RWPE1 (cell line): ENCODE data around the gene VGLL4.
"Not testable (repeated sequence)": the region's sequence is repeated elsewhere in the genome, so short reads cannot be mapped to it uniquely, and the experiment has no call there.

Source experiments
- CTCF ChIA-PET: fragments of 350-600 bp; sonication (Branson Sonifier 250); formaldehyde crosslinking; extraction: SDS; loops from one replicate; lab custom pipeline; 2021; lab: Yijun Ruan, JAX
- POLR2A ChIA-PET: fragments of 400-600 bp; formaldehyde crosslinking; extraction: SDS; loops from one replicate; lab custom pipeline; 2020; ENCODE audit warnings: antibody characterized with exemption; ENCODE audit not compliant: low non-redundant PET; lab: Yijun Ruan, JAX
- DNase-seq: peaks from one replicate; pipeline ENCODE4 v3.0.0; 2012; ENCODE audit warnings: low spot score
- H3K27ac ChIP-seq: fragments of 450-650 bp; 2 replicates; pipeline ENCODE4 v1.5.1; 2017
- TF ChIP-seq, protein P1 (sequence below): fragments of 450-650 bp; conservative IDR thresholded peaks from 2 replicates; pipeline ENCODE4 v1.5.1; 2017; ENCODE audit warnings: low read depth, mild to moderate bottlenecking

VGLL4 gene

DNA sequence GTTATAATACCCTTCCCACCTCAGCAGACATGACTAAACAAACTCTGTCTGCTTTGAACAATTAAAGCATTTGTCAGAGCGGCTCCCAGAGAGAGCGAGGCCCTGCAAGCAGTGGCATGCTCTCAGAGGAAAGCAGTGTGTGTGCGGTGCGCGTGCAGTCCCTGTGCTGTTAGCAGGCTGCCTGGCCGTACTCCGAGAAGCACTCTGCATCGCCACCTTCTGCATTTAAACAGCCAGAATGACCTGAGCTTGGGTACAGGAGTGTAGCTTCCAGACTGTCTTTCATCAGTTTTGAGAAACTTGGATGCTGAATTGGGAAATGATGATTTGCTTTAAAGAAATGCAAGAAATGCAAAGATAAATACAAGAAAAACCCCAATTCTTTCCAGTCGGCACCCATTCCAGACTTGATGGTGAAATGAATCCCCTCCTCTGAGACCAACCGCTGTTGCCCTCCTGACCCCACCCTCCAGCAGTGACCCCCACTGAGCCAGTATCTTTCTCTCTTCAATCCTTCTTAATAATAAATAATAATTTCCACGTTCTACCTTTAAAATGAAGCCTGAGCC is 113.5 kb downstream of the VGLL4 start:
- ChIA-PET CTCF (interaction anchor here (0.7 to 0.9 kb wide), 2 partner anchors 72 to 151 kb away, joined by 3 to 5 read pairs; no protein-coding TSS in a partner anchor), POLR2A (no interaction called here)
- peak overlapping the region; percentile 97 for H3K27ac ChIP-seq
- DNase-seq: peak; percentile 82
- TF ChIP-seq, protein P1, sequence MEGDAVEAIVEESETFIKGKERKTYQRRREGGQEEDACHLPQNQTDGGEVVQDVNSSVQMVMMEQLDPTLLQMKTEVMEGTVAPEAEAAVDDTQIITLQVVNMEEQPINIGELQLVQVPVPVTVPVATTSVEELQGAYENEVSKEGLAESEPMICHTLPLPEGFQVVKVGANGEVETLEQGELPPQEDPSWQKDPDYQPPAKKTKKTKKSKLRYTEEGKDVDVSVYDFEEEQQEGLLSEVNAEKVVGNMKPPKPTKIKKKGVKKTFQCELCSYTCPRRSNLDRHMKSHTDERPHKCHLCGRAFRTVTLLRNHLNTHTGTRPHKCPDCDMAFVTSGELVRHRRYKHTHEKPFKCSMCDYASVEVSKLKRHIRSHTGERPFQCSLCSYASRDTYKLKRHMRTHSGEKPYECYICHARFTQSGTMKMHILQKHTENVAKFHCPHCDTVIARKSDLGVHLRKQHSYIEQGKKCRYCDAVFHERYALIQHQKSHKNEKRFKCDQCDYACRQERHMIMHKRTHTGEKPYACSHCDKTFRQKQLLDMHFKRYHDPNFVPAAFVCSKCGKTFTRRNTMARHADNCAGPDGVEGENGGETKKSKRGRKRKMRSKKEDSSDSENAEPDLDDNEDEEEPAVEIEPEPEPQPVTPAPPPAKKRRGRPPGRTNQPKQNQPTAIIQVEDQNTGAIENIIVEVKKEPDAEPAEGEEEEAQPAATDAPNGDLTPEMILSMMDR: peak; percentile 39; the same call in 1 of the 2 replicates

- TF ChIP-seq, protein P1: no peak
- CTCF ChIA-PET: no interaction called here
These were observed 114.4 kb downstream of the VGLL4 start for GRCh38 chr3:11529281-11529680.

GRCh38 chr3:11526121-11526520 is 117.6 kb downstream of the VGLL4 start:
- CTCF ChIA-PET, DNase-seq, POLR2A ChIA-PET, H3K27ac ChIP-seq: not testable (repeated sequence)

More at GRCh38 chr3:11529281-11529680, 114.4 kb downstream of the VGLL4 start:
- peak overlapping the region; percentile 97 for H3K27ac ChIP-seq
- no peak for DNase-seq
- POLR2A ChIA-PET: no interaction called here

- TF ChIP-seq, protein P1: no peak
- no peak for DNase-seq
- ChIA-PET POLR2A (no interaction called here), CTCF (no interaction called here)
- peak overlapping the region; percentile 51; the same call in 1 of the 2 replicates for H3K27ac ChIP-seq
These were observed 120.1 kb downstream of the VGLL4 start for GRCh38 chr3:11523572-11524101.

DNA sequence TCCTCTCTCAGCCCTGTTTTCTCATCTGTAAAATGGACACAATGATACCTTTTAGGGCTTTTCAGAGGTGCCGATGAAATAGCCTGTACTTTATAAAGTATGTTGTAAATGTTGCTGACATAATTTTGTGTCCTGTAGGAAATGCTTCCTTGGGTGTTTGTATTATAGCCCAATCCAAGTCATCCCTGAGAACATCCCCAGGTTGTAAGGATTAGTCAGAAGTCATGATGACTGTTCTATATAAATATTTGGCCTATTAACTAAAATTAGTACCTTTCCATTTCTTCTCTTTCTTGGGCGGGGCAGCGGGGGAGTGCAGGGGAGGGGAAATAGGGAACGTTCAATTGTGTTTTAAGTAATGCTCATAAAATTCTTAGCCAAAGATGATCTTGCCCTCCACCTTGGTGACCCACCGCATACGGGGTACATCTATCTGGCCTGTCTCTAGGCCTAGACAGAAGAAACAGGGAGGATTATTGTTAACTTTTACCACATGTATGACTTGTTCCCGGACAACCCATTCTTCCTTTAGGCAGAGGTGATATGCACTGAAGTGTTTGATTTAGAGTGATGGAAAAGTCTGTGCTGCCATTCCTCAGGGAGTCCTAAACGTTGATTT is 120.7 kb downstream of the VGLL4 start:
- ChIA-PET CTCF (no interaction called here), POLR2A (no interaction called here)
- DNase-seq: peak; percentile 49
- TF ChIP-seq, protein P1: no peak
- H3K27ac ChIP-seq: peak overlapping the region; percentile 51; the same call in 1 of the 2 replicates

- CTCF ChIA-PET: no interaction called here
These were observed 121.4 kb downstream of the VGLL4 start for GRCh38 chr3:11522398-11522715.

More at GRCh38 chr3:11522398-11522715, 121.4 kb downstream of the VGLL4 start:
- TF ChIP-seq, protein P1: no peak
- peak overlapping the region; percentile 9; the same call in 1 of the 2 replicates for H3K27ac ChIP-seq
- POLR2A ChIA-PET: no interaction called here
- DNase-seq: no peak
